ENCODE results near the gene RCOR3.
"Not testable (repeated sequence)": the region's sequence is repeated elsewhere in the genome, so short reads cannot be mapped to it uniquely, and the experiment has no call there.

RCOR3 gene

GRCh38 chr1:211340622-211341507 is 81.7 kb downstream of the RCOR3 start:
- no peak for DNase-seq (ENCODE audit: low read depth)

- DNase-seq (ENCODE audit: low read depth) = no peak
Measured at GRCh38 chr1:211341999-211342398, 82.8 kb downstream of the RCOR3 start.

DNA sequence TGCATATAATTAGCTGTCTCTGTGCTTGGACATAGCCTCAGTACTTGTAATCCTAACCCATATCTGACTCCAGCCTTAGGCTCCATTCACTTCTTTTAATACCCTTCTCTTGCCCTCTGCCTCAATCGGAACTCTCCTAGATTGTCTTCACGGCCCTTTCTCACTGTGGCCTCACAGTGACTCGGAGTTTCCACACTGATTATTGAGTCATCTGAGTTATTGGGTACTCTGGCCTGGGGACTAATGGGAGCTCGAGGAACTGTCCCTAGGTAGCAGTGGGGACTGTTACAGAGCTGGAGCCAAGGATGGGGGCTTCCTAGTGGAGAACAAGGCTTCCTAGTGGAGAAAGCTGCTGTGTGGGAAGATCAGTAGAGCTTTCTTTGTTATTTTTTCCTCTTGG is 84.4 kb downstream of the RCOR3 start:
- DNase-seq (ENCODE audit: low read depth) = no peak

GRCh38 chr1:211344152-211344618 is 85.0 kb downstream of the RCOR3 start:
- no peak for DNase-seq (ENCODE audit: low read depth)

- DNase-seq (ENCODE audit: low read depth) = no peak
Measured at GRCh38 chr1:211345719-211346118, 86.6 kb downstream of the RCOR3 start.

GRCh38 chr1:211347077-211347844 is 88.1 kb downstream of the RCOR3 start:
- no peak for DNase-seq (ENCODE audit: low read depth)

DNA sequence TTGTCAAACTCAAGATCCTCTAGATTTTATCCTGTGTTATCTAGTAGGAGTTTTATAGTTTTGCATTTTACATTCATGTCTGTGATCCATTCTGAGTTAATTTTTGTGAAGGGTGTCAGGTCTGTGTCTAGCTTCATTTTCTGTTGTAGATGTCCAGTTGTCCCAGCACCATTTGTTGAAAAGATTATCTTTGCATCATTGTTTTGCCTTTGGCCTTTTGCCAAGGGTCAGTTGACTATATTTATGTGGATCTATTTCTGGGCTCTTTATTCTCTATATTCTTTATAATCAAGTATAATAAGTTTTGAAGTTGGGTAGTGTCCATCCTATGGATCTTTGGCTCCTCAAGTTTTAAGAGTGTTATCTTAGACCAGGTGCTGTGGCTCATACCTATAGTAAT is 89.4 kb downstream of the RCOR3 start:
- no peak for DNase-seq (ENCODE audit: low read depth)

- DNase-seq (ENCODE audit: low read depth) = no peak
Measured at GRCh38 chr1:211349741-211350140, 90.6 kb downstream of the RCOR3 start.

DNA sequence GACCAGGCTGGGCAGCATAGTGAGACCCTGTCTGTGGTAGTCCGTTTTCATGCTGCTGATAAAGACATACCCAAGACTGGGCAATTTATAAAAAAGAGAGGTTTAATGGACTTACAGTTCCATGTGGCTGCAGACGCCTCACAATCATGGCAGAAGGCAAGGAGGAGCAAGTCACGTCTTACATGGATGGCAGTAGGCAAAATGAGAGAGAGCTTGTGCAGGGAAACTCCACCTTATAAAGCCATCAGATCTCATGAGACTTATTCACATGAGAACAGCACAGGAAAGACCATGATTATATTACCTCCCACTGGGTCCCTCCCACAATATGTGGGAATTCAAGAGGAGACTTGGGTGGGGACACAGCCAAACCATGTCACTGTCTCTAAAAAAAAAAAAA is 92.9 kb downstream of the RCOR3 start:
- not testable (repeated sequence) for DNase-seq (ENCODE audit: low read depth)

- DNase-seq (ENCODE audit: low read depth) = no peak
Measured at GRCh38 chr1:211352465-211352864, 93.3 kb downstream of the RCOR3 start.

DNA sequence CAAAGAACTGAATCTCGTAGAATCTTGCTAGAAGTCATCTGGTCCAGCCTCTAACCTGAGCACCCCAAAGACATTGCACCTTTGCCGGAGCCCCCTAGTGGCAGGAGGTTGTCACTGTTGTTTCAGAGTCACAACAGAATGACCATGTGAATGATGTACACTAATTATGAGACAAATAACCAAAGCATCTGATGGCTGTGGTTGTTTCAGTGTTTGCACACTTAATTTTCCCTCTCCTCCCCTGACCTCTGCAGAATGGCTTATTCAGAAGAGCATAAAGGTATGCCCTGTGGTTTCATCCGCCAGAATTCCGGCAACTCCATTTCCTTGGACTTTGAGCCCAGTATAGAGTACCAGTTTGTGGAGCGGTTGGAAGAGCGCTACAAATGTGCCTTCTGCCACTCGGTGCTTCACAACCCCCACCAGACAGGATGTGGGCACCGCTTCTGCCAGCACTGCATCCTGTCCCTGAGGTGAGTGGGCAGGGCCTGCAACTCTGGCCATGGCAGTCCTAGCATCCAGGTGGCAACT is 93.9 kb downstream of the RCOR3 start:
- DNase-seq (ENCODE audit: low read depth) = peak; percentile 36

GRCh38 chr1:211353562-211354212 is 94.5 kb downstream of the RCOR3 start:
- DNase-seq (ENCODE audit: low read depth) = no peak

DNA sequence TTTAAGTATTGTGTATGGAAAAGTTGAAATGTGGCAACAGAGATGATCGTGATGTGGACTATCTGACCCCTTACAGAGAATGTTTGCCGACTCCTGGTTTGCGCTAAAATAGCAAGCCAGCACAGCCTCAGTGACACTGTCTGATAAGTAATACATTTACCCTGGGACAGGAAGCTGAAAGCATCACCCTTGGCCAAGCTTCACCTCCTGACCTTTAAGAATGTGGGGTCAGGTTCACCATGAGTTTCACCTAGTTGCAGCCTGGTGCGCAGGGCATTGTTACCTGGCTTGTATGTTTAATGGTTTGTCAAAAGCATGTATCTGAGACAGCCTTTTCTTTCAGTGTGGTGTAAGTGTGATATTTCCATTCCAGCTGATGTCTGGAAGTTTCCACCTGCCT is 96.7 kb downstream of the RCOR3 start:
- DNase-seq (ENCODE audit: low read depth) = no peak

DNA sequence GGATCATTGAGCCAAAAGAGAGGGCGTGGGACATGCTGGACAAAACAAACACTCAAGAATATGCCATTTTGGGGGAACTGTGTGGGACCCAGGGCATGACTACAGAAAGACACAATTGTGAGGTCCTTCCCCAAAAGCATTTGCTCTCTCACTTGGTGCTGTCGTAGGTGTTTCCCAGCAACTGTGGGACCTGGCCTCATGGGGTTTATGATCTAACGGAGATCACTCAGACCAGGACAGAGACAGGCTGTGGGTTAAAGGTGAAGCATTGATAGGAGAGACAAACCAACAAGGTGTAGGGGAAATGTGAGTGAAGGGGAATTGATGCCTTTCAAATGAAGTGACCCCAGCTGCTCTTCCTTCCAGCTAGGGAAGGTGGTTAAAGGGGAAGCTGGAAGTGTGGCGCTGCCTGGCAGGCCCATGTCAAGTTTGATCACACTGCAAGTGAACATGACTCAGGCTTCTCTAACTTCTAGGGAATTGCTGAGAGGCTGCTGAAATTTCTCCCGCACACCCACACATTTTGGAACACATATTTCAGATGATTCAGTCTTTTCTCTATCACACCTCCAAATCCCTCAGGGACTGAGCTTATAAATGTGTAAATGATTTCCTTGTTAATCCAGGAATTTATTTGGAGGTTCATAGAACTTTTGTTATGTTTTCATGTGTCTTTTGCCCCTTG is 97.7 kb downstream of the RCOR3 start:
- DNase-seq (ENCODE audit: low read depth) = no peak

DNA sequence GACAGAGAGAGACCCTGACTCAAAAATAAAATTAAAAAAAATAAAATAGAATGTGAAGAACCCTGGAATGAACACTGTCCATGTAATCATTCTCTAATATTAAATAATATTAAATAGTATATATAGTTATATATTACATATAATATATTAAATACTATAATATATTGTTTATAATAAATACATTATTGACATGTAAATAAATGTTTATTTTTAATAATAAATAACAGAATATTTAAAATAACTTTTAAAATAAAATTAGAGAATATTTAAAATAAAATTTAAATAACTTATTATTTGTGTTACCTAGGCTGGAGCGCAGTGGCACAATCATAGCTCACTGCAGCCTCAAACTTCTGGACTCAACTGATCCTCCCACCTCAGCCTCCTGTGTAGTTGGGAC is 99.5 kb downstream of the RCOR3 start:
- no peak for DNase-seq (ENCODE audit: low read depth)

GRCh38 chr1:211359876-211360275 is 100.7 kb downstream of the RCOR3 start:
- DNase-seq (ENCODE audit: low read depth) = no peak

- DNase-seq (ENCODE audit: low read depth) = no peak
Measured at GRCh38 chr1:211361202-211361601, 102.0 kb downstream of the RCOR3 start.

Measured in activated T-cell treated with anti-CD3 and anti-CD28 coated beads for 1 hour (primary cell).